ENCODE data around the gene UGT3A1. TPM values are rescaled to one million over a fixed set of nuclear protein-coding genes. Genes with fewer than 3 reads are reported as not detected.
"Not testable (repeated sequence)": the region's sequence is repeated elsewhere in the genome, so short reads cannot be mapped to it uniquely, and the experiment has no call there.

Gene UGT3A1
- total RNA-seq, 3 donors from 2014 or later, result not detected

DNA sequence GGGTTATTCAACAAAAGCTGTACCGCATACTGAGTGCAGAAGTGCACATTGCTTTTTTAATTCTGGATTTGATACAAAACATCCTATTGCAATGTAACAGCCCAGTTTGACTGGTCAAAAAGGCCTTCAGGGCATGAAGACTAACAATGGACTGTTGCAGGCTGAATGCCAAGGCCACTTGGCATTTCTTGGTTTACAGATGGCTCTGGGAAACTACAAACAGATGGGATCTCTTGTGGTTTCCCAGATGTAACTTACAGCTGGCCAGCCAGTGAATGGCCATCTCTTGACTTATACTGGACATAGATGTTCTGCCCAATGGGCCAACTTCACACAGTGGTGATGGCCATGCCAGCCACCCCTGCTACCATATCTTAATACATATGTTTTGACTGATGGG is 38.7 kb upstream of the UGT3A1 start:
- H3K36me3 ChIP-seq (ENCODE audit: low read depth), result no peaks in the 10 kb centered on the region
- DNase-seq, result no peak
- H3K4me1 ChIP-seq (ENCODE audit: low read depth), result no peaks in the 10 kb centered on the region
- no peaks in the 10 kb centered on the region for H3K9me3 ChIP-seq
- no peak overlapping the region for H3K4me3 ChIP-seq
- TF ChIP-seq, protein P1, sequence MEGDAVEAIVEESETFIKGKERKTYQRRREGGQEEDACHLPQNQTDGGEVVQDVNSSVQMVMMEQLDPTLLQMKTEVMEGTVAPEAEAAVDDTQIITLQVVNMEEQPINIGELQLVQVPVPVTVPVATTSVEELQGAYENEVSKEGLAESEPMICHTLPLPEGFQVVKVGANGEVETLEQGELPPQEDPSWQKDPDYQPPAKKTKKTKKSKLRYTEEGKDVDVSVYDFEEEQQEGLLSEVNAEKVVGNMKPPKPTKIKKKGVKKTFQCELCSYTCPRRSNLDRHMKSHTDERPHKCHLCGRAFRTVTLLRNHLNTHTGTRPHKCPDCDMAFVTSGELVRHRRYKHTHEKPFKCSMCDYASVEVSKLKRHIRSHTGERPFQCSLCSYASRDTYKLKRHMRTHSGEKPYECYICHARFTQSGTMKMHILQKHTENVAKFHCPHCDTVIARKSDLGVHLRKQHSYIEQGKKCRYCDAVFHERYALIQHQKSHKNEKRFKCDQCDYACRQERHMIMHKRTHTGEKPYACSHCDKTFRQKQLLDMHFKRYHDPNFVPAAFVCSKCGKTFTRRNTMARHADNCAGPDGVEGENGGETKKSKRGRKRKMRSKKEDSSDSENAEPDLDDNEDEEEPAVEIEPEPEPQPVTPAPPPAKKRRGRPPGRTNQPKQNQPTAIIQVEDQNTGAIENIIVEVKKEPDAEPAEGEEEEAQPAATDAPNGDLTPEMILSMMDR (IDR thresholded peaks at IDR 0.05), result no peak
- no peak for ATAC-seq
- intact Hi-C loops (cut with DNase I, micrococcal nuclease), result no loop called here

DNA sequence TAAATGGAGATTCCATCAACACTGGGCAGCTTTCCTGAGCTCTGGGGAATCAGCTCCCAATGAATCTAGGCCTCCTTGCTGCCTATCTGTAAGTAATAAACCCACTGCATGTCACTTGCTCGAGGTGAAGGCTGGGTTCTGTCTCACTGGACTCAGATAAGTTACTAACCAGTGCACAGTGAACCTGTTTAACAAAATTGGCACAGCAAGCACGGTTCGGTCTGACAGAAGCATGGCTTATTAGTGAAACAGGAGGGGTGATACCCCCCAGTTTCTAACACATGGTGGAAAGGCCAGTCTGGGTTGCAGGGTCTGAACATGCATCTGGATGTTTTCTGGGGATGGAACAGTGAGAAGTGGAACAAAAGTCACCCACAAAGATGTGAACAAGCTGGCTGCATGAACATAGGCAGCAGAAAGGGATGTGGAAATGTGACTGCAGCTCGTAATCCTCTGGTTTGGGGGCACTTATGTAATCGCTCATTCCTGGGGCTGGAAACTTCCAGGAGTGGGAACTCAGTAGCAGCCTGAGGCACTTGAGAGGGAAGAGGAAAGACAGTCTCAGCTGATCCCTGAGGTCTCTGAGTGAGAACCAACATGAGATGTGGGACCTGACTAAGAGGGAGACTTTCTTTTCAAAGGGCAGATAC is 37.8 kb upstream of the UGT3A1 start:
- no peak overlapping the region for H3K4me3 ChIP-seq
- TF ChIP-seq, protein P1 (IDR thresholded peaks at IDR 0.05), result no peak
- no peaks in the 10 kb centered on the region for H3K36me3 ChIP-seq (ENCODE audit: low read depth)
- intact Hi-C loops (cut with DNase I, micrococcal nuclease), result no loop called here
- ATAC-seq, result no peak
- no peaks in the 10 kb centered on the region for H3K4me1 ChIP-seq (ENCODE audit: low read depth)
- no peaks in the 10 kb centered on the region for H3K9me3 ChIP-seq
- no peak for DNase-seq

DNA sequence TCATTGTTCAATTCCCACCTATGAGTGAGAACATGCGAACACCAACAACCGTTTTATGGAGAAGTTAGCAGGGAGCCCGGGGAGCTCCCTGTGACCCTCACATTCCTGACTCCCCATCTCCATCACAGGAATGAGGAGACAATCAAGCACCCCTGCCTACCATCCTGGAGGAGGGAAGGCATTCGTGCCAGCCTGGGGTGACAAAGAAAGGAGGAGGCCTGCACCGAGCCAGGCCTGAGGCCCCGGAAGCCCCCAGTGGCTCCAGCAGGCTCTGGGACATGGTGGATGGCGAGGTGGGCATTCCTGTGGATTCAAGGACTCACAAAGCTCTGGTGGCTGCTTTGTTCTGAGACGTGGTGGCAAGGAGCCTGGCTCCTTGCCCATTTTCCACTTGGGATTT is 36.5 kb upstream of the UGT3A1 start:
- Histone ChIP-seq H3K4me3 (no peak overlapping the region), H3K4me1 (ENCODE audit: low read depth) (no peaks in the 10 kb centered on the region), H3K9me3 (no peaks in the 10 kb centered on the region), H3K36me3 (ENCODE audit: low read depth) (no peaks in the 10 kb centered on the region)
- no peak for DNase-seq
- TF ChIP-seq, protein P1 (IDR thresholded peaks at IDR 0.05), result no peak
- intact Hi-C loops (cut with DNase I, micrococcal nuclease), result no loop called here
- ATAC-seq, result no peak

DNA sequence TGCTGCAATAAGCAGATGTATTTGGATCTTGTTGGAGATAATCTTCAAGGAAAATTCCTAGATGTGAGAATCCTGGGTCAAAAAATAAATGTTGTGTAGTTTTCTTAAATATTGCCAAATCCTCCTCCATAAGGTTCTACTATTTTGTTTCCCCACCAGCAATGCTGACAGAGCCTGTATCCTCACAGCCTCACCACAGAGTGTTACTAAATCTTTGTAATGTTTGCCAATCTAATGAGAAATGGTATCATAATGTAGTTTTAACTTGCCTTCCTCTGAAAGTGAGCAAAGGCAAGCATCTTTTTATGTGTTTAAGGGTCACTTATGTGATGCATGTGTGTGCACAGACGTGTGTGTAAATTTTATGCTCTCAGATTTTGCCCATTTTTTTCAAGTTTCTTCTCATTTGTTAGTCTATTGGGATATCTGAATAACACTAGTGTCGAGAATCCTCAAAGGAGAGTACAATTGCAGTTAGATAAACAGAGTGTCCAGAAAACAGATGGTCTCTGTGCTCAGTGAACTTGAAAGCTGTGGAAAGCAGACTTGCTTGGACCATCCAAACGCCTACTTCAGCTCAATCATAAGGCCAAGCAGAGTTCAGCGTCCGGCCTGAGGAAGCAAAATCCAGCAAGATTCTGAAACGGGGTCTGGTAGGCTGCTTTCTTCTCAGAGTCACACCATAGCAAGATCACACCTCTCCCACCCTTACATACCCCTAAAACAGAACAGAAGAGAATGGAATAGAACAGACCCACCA is 35.7 kb upstream of the UGT3A1 start:
- Histone ChIP-seq H3K36me3 (ENCODE audit: low read depth) (no peaks in the 10 kb centered on the region), H3K4me1 (ENCODE audit: low read depth) (no peaks in the 10 kb centered on the region), H3K4me3 (no peak overlapping the region), H3K9me3 (no peaks in the 10 kb centered on the region)
- no peak for DNase-seq
- no peak for ATAC-seq
- intact Hi-C loops (cut with DNase I, micrococcal nuclease), result no loop called here
- TF ChIP-seq, protein P1 (IDR thresholded peaks at IDR 0.05), result no peak

DNA sequence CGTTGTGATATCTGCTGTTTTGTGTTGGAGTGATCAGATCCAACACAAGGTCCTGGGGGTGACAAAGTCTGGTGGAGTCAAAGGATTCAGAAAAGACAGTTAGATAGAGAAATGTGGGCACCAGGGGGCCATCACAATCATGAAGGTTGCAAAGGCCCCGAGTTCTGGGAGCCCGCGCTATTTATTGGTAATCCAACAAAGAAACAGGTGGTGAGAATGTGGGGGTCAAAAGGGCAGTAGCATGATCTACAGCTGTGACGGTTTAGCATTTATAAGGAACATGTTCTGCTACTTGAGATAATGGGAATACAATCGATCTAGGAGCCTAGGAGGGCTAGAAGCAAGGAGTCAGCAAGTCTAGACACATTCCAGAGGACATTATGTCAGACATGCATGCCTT is 31.1 kb upstream of the UGT3A1 start:
- intact Hi-C loops (cut with DNase I, micrococcal nuclease); ATAC-seq; H3K4me1 ChIP-seq (ENCODE audit: low read depth); H3K9me3 ChIP-seq; H3K36me3 ChIP-seq (ENCODE audit: low read depth); H3K4me3 ChIP-seq; DNase-seq: not testable (repeated sequence)

DNA sequence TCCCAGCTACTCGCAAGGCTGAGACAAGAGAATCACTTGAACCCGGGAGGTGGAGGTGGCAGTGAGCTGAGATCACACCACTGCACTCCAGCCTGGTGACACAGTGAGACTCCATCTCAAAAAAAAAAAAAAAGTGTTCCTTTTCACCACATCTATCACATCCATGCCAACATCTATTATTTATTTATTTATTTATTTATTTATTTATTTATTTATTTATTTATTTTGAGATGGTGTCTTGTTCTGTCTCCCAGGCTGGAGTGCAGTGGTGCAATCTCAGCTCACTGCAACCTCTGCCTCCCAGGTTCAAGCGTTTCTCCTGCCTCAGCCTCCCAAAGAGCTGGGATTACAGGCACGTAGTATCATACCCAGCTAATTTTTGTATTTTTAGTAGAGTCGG is 28.4 kb upstream of the UGT3A1 start:
- DNase-seq; H3K4me1 ChIP-seq (ENCODE audit: low read depth); ATAC-seq; intact Hi-C loops (cut with DNase I, micrococcal nuclease); H3K4me3 ChIP-seq; H3K36me3 ChIP-seq (ENCODE audit: low read depth): not testable (repeated sequence)
- H3K9me3 ChIP-seq, result peaks cover 11% of the 10 kb centered on the region

Data from mucosa of descending colon (tissue), 3 donors.